ENCODE data around the gene CNTN4.

CNTN4 gene

DNA sequence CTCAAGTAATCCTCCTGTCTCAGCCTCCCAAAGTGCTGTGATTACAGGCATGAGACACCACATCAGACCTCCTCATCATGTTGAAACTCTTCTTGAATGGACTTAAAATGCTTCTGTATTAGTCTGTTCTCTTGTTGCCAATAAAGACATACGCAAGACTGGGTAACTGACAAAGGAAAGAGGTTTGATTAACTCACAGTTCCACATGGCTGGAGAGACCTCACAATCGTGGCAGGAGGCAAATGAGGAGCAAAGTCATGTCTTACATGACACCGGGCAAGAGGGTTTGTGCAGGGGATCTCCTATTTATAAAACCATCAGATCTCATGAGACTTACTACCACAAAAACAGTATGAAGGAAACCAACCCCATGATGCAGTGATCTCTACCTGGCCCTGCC is 113.5 kb downstream of the CNTN4 start:
- TF ChIP-seq ELF4 (IDR thresholded peaks at IDR 0.05) (no peak), FOXM1 (IDR thresholded peaks at IDR 0.05; ENCODE audit: borderline replicate concordance) (no peak)
- ChIA-PET CTCF (no interaction called here), POLR2A (no interaction called here)
- DNase-seq (ENCODE audit: extremely low spot score): no peak

DNA sequence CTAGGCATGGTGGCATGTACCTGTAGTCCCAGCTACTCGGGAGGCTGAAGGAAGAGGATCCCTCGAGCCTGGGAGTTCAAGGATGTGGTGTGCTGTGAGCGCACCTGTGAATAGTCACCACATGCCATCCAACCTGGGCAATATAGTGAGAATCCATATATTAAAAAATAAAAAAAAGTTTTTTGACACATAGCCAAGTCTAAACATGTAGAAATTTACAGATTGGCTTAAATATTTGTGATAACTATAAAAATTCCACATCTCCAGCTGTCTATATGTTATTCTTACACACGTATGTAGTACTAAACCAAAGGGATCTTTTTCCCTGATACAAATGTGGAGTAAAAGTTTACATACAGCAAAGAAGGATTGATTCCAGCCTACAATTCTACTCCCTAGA is 119.7 kb downstream of the CNTN4 start:
- no peak for DNase-seq (ENCODE audit: extremely low spot score)
- TF ChIP-seq NFRKB (IDR thresholded peaks at IDR 0.05) (no peak), TARDBP (IDR thresholded peaks at IDR 0.05) (no peak)
- ChIA-PET POLR2A (no interaction called here), CTCF (no interaction called here)

DNA sequence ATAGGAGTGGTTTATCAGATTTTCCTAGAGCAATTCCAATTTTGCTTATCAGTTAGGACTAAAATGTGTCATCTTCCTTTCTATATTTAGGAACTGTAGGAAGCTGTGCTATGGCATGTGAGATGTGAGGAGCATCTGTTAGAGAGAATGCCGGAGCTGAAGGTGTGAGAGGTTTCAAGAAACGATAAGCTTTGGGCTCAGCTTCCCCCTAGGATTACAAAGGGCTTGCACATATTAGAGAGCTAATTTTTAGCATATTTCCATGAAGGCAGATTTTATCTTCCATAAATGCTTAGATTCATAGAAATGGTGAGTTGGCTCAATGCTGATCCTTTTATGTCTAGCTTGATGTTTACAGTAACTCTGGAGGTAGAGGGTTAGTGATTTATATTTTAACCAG is 120.2 kb downstream of the CNTN4 start:
- no peak for DNase-seq (ENCODE audit: extremely low spot score)
- ChIA-PET POLR2A (no interaction called here), CTCF (no interaction called here)
- no peak for TF ChIP-seq BHLHE40 (IDR thresholded peaks at IDR 0.05; ENCODE audit: borderline replicate concordance)
- no peak for TF ChIP-seq HDGF (IDR thresholded peaks at IDR 0.05; ENCODE audit: borderline replicate concordance)
- no peak for TF ChIP-seq L3MBTL2 (conservative IDR thresholded peaks at IDR 0.05)
- TF ChIP-seq ARNT (IDR thresholded peaks at IDR 0.05): no peak
- TF ChIP-seq SP1 (IDR thresholded peaks at IDR 0.05): no peak
- TF ChIP-seq LEF1 (IDR thresholded peaks at IDR 0.05; ENCODE audit: borderline replicate concordance): no peak
- TF ChIP-seq ZNF384 (IDR thresholded peaks at IDR 0.05): no peak
- no peak for TF ChIP-seq FOXM1 (IDR thresholded peaks at IDR 0.05; ENCODE audit: borderline replicate concordance)
- no peak for TF ChIP-seq TARDBP (IDR thresholded peaks at IDR 0.05)

DNA sequence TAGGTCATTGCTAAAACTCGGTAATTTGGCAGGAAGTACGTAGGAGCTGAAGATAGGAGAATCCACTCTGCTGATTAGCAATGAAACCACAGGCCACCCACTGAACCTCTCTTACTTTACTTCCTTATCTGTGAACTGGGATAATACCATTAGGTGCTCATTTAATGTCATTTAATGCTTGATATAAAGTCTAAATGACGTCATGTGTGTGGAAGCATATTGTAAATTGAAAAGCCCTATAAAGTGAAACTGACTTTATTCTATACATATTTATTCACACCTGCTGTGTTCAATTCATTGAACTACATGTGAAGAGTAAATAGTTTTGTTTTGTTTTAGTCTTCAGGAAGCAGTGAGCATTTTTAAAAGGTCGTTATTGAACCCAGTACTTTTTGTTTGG is 137.5 kb downstream of the CNTN4 start:
- ChIA-PET POLR2A (no interaction called here), CTCF (no interaction called here)
- DNase-seq (ENCODE audit: extremely low spot score): no peak
- no peak for TF ChIP-seq SUZ12 (IDR thresholded peaks at IDR 0.05)
- no peak for TF ChIP-seq ZNF384 (IDR thresholded peaks at IDR 0.05)
- TF ChIP-seq ELF4 (IDR thresholded peaks at IDR 0.05): no peak
- TF ChIP-seq BHLHE40 (IDR thresholded peaks at IDR 0.05; ENCODE audit: borderline replicate concordance): no peak
- TF ChIP-seq HDGF (IDR thresholded peaks at IDR 0.05; ENCODE audit: borderline replicate concordance): no peak
- TF ChIP-seq, protein P1, sequence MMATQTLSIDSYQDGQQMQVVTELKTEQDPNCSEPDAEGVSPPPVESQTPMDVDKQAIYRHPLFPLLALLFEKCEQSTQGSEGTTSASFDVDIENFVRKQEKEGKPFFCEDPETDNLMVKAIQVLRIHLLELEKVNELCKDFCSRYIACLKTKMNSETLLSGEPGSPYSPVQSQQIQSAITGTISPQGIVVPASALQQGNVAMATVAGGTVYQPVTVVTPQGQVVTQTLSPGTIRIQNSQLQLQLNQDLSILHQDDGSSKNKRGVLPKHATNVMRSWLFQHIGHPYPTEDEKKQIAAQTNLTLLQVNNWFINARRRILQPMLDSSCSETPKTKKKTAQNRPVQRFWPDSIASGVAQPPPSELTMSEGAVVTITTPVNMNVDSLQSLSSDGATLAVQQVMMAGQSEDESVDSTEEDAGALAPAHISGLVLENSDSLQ (IDR thresholded peaks at IDR 0.05): no peak
- no peak for TF ChIP-seq FOXK2 (IDR thresholded peaks at IDR 0.05)
- TF ChIP-seq NFRKB (IDR thresholded peaks at IDR 0.05): no peak
- TF ChIP-seq FOXA1 (IDR thresholded peaks at IDR 0.05): no peak

DNA sequence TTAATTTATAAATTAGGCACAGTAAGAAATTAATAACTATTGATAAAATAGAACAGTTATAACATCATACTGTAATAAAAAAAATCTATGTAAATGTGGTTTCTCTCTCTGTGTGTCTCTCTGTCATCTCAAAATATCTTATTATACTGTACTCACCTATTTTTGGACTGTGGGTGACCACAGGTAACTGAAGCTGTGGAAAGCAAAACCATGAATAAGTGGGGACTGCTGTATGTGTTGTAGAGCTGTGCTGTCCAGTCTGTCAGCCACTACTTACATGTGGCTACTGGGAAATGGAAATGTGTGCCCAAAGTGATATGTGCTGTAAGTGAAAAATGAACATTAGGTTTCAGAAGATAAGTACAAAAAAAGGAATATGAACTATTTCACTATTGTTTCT is 145.5 kb downstream of the CNTN4 start:
- ChIA-PET CTCF (no interaction called here), POLR2A (no interaction called here)
- TF ChIP-seq FOXA1 (IDR thresholded peaks at IDR 0.05) (no peak), BHLHE40 (IDR thresholded peaks at IDR 0.05; ENCODE audit: borderline replicate concordance) (no peak), ARNT (IDR thresholded peaks at IDR 0.05) (no peak), ZNF384 (IDR thresholded peaks at IDR 0.05) (no peak), LEF1 (IDR thresholded peaks at IDR 0.05; ENCODE audit: borderline replicate concordance) (no peak), SUZ12 (IDR thresholded peaks at IDR 0.05) (no peak), SP1 (IDR thresholded peaks at IDR 0.05) (no peak), HDGF (IDR thresholded peaks at IDR 0.05; ENCODE audit: borderline replicate concordance) (no peak), FOXK2 (IDR thresholded peaks at IDR 0.05) (no peak), CTBP1 (IDR thresholded peaks at IDR 0.05; ENCODE audit: borderline replicate concordance) (no peak), ELF4 (IDR thresholded peaks at IDR 0.05) (no peak), FOXM1 (IDR thresholded peaks at IDR 0.05; ENCODE audit: borderline replicate concordance) (no peak)
- TF ChIP-seq, protein P1 (IDR thresholded peaks at IDR 0.05): no peak
- DNase-seq (ENCODE audit: extremely low spot score): no peak

DNA sequence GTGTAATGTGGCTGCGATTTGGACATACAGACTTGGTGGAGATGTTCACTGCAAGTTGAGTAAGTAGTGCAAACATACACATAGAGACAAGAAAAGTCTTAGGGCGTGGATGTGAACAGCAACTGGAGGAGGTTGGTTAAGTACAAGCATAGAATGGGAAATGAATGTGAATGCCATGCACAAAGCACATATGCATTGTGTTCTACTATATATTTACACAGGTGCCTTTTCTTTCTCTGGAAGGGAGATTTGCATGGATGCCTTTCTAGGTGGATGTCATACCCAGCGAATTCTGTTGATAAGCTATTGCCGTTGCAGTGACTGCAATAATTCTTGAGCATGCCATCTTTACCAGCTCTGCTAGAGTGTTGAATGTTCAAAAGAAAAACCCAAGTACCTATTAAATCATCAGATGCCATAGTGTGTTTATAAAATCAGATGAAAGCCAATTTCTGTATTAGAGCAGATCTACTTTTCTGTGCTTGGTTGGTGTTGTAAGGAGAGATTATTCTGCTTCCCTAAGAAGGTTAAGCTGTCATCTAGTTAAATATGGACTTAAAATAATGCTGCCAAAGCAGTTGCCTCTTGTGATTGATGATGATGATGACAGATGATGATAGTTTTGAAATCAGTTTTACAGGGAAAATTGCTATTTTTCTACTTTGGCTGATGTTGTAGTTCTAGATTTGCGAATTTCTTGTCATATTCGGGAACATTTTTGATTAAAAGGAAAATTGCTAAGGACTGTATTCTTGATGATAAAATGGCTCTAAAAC is 148.4 kb downstream of the CNTN4 start:
- DNase-seq (ENCODE audit: extremely low spot score): no peak
- TF ChIP-seq ELF4 (IDR thresholded peaks at IDR 0.05) (no peak), L3MBTL2 (conservative IDR thresholded peaks at IDR 0.05) (no peak), BHLHE40 (IDR thresholded peaks at IDR 0.05; ENCODE audit: borderline replicate concordance) (no peak), NFRKB (IDR thresholded peaks at IDR 0.05) (no peak), LEF1 (IDR thresholded peaks at IDR 0.05; ENCODE audit: borderline replicate concordance) (no peak)
- TF ChIP-seq, protein P1 (IDR thresholded peaks at IDR 0.05): no peak
- ChIA-PET CTCF (no interaction called here), POLR2A (no interaction called here)

DNA sequence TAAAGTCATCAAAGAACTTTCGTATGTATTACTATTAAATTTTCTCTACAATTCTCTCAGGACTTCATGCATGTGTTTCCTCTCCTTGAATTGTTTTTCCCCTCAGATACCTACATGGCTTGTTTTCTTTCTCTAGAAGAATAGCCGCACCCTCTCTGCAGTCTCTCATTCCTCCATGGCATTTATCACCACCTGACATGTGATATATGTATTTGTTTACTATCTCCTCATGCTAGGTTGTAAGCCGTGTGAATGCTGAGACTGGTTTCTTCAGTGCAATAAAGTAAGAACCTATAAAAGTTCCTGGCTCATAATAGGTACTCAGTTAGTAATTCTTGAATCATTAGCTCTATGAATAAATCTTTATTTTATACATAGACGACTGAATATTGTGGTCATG is 149.2 kb downstream of the CNTN4 start:
- no peak for TF ChIP-seq TARDBP (IDR thresholded peaks at IDR 0.05)
- no peak for TF ChIP-seq BHLHE40 (IDR thresholded peaks at IDR 0.05; ENCODE audit: borderline replicate concordance)
- TF ChIP-seq HDGF (IDR thresholded peaks at IDR 0.05; ENCODE audit: borderline replicate concordance): no peak
- TF ChIP-seq ELF4 (IDR thresholded peaks at IDR 0.05): no peak
- no peak for TF ChIP-seq FOXK2 (IDR thresholded peaks at IDR 0.05)
- TF ChIP-seq CTBP1 (IDR thresholded peaks at IDR 0.05; ENCODE audit: borderline replicate concordance): no peak
- no peak for TF ChIP-seq L3MBTL2 (conservative IDR thresholded peaks at IDR 0.05)
- TF ChIP-seq SP1 (IDR thresholded peaks at IDR 0.05): no peak
- no peak for TF ChIP-seq LEF1 (IDR thresholded peaks at IDR 0.05; ENCODE audit: borderline replicate concordance)
- TF ChIP-seq ARNT (IDR thresholded peaks at IDR 0.05): no peak
- TF ChIP-seq, protein P1 (IDR thresholded peaks at IDR 0.05): no peak
- no peak for TF ChIP-seq FOXA1 (IDR thresholded peaks at IDR 0.05)
- TF ChIP-seq SUZ12 (IDR thresholded peaks at IDR 0.05): no peak
- no peak for TF ChIP-seq NFRKB (IDR thresholded peaks at IDR 0.05)
- no peak for TF ChIP-seq ZNF384 (IDR thresholded peaks at IDR 0.05)
- ChIA-PET POLR2A (no interaction called here), CTCF (no interaction called here)
- no peak for DNase-seq (ENCODE audit: extremely low spot score)

Measured in HEK293T (cell line).